Effector memory CD4-positive, alpha-beta T cell (primary cell): ENCODE measurements around the gene CSH2.
"Not testable (repeated sequence)": the region's sequence is repeated elsewhere in the genome, so short reads cannot be mapped to it uniquely, and the experiment has no call there.

Experiments used
- DNase-seq, 3 donors: peaks; one replicate each; pipeline ENCODE4 v3.0.0-alpha.2; 2020
- H3K27ac ChIP-seq: 2 replicates; pipeline ENCODE4 v1.7.0; 2013; ENCODE audit warnings: mild to moderate bottlenecking, low read length, moderate library complexity; ENCODE audit not compliant: insufficient read depth, poor library complexity, severe bottlenecking
- H3K27me3 ChIP-seq: replicated peaks from 2 replicates; pipeline ENCODE4 v1.7.0; 2013; ENCODE audit warnings: mild to moderate bottlenecking, low read length; ENCODE audit not compliant: insufficient read depth, control insufficient read depth, poor library complexity, severe bottlenecking
- H3K36me3 ChIP-seq: 2 replicates; pipeline ENCODE4 v1.7.0; 2013; ENCODE audit warnings: mild to moderate bottlenecking, low read length, moderate library complexity; ENCODE audit not compliant: control insufficient read depth, insufficient read depth
- H3K4me1 ChIP-seq: 2 replicates; pipeline ENCODE4 v1.7.0; 2013; ENCODE audit warnings: low read length, mild to moderate bottlenecking; ENCODE audit not compliant: control insufficient read depth, insufficient read depth, poor library complexity, severe bottlenecking
- H3K4me3 ChIP-seq: 2 replicates; pipeline ENCODE4 v1.7.0; 2013; ENCODE audit warnings: low read length, low read depth, mild to moderate bottlenecking; ENCODE audit not compliant: insufficient read depth, poor library complexity, severe bottlenecking
- H3K9me3 ChIP-seq: 2 replicates; pipeline ENCODE4 v1.7.0; 2013; ENCODE audit warnings: mild to moderate bottlenecking, low read length, moderate library complexity; ENCODE audit not compliant: control insufficient read depth

CSH2 gene

DNA sequence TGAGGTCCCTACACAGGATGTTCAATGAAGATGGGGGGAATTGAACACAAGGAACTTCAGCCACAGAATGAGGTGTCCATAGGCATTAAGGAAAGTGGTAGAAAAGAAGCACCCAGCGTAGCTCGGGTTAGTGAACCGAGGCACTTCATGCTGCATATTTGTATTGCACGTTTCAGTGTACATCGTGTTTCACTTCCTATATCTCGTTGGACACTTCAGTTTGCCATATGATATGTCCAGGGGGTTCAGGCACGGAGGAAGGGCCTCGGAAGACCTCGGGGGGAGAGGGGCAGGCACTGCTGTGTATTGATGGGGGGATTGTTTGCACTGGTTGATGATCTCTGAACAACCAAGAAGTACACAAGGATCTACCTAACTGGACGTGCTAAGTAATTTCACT lies 42.3 kb upstream of the CSH2 start:
- DNase-seq, H3K36me3 ChIP-seq, H3K27ac ChIP-seq, H3K27me3 ChIP-seq, H3K4me3 ChIP-seq, H3K9me3 ChIP-seq, H3K4me1 ChIP-seq: not testable (repeated sequence)

DNA sequence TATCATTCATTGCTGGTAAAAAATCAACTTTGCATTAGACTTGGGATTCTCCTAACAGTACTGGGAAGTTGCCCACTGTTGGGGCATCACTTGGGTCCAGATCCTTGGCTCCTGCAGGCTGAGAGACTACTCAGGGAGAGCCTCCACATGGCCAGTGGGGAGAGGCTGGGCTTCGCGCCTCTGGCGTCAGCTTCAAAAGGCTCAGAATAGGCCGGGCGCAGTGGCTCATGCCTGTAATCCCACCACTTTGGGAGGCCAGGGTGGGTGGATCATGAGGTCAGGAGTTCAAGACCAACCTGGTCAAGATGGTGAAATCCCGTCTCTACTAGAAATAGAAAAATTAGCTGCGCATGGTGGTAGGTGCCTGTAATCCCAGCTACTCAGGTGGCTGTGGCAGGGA lies 41.0 kb upstream of the CSH2 start:
- Histone ChIP-seq H3K27ac (no peak overlapping the region), H3K36me3 (no peaks in the 10 kb centered on the region), H3K9me3 (no peaks in the 10 kb centered on the region), H3K4me3 (no peak overlapping the region), H3K4me1 (peaks cover 7% of the 10 kb centered on the region), H3K27me3 (no peaks in the 10 kb centered on the region)
- DNase-seq = no peak

DNA sequence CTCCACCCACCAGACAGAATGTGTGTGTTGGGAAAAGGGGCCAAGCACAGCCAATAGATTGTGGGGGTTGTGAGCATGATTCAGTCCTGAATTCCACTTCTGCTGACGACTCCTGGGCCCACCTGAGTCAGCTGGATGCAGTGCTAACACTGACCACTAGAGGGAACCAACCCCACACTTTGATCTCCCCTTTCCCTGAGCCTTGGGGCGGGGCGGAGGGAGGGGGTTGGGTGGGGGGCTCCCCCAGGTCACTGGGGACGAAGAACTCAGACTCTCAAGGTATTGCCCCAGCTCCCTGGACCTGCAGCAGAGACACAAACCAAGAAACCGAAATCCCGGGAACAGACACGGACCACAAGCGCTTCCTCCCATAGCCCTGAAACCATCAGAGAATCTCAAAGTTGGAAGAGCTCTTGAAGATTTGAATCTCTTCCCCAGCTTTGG lies 38.2 kb upstream of the CSH2 start:
- Histone ChIP-seq H3K4me3 (no peak overlapping the region), H3K9me3 (no peaks in the 10 kb centered on the region), H3K27ac (no peak overlapping the region), H3K36me3 (no peaks in the 10 kb centered on the region), H3K4me1 (no peaks in the 10 kb centered on the region), H3K27me3 (no peaks in the 10 kb centered on the region)
- peak; percentile 27 to 50 (median 36) for DNase-seq

DNA sequence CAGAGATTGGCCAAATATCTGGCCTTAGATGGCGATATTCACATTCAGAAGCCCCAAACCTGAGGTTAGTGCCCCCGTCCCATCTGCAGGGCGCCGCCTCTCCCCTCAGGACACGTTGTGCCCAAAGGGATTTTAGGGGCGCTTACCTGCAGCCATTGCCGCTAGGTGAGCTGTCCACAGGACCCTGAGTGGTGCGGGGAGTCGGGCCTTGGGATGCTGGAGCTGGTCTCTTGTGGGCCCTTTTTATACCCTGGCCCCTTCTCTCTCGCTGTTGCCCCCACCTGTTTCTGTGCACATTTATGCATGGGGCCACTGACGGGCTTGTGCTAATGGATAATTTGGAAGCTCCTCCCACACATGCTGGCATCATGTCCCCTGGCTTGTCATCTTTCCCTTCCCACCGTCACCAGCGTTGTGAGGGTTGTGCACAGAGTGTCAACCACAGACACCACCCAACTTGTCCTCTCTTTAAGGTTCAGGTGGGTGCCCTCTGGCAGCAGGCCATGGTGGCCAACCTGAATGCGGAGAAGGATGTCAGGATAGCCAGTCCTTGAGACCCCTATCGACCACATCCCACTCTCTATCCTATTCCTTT lies 37.7 kb upstream of the CSH2 start, which contains the start of gene CSHL1:
Gene CSHL1, minus strand, starts transcription at position 218 of the 595 bp plus-strand sequence. Its CDS starts 62 bp downstream, at position 156.
- Histone ChIP-seq H3K27ac (no peak within 1 kb of the TSS), H3K4me1 (no peaks in the 10 kb centered on the region), H3K9me3 (no peaks in the 10 kb centered on the region), H3K36me3 (no peaks in the 10 kb centered on the region), H3K4me3 (no peak within 1 kb of the TSS), H3K27me3 (no peaks in the 10 kb centered on the region)
- DNase-seq = no peak

DNA sequence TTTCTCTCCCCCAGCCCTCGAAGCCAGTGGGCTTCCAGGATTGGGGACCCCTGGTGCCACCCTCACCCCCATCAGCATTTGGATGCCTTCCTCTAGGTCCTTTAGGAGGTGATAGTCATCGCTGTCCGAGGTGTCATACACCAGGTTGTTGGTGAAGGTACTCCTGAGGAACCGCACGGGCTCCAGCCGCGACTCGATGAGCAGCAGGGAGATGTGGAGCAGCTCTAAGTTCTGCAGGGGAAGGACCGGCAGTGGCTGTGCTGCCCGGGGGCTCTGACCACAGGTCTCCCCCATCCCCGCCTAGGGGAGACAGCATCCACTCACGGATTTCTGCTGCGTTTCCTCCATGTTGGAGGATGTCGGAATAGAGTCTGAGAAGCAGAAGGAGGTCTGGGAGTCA lies 36.6 kb upstream of the CSH2 start:
- Histone ChIP-seq H3K27me3 (no peaks in the 10 kb centered on the region), H3K27ac (no peak overlapping the region), H3K4me3 (no peak overlapping the region), H3K4me1 (no peaks in the 10 kb centered on the region), H3K9me3 (no peaks in the 10 kb centered on the region), H3K36me3 (no peaks in the 10 kb centered on the region)
- DNase-seq = no peak

DNA sequence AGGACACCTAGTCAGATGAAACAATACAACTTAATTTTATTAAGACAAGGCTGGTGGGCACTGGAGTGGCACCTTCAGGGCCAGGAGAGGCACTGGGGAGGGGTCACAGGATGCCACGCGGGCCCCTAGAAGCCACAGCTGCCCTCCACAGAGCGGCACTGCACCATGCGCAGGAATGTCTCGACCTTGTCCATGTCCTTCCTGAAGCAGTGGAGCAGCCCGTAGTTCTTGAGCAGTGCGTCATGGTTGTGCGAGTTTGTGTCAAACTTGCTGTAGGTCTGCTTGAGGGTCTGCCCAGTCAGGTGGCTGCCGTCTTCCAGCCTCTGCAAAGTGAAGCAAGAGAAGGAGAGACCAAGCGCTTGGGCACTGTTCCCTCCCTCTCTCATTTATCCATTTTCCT lies 36.1 kb upstream of the CSH2 start:
- not testable (repeated sequence) for H3K4me3 ChIP-seq, H3K27ac ChIP-seq, DNase-seq, H3K36me3 ChIP-seq, H3K9me3 ChIP-seq, H3K4me1 ChIP-seq, H3K27me3 ChIP-seq

DNA sequence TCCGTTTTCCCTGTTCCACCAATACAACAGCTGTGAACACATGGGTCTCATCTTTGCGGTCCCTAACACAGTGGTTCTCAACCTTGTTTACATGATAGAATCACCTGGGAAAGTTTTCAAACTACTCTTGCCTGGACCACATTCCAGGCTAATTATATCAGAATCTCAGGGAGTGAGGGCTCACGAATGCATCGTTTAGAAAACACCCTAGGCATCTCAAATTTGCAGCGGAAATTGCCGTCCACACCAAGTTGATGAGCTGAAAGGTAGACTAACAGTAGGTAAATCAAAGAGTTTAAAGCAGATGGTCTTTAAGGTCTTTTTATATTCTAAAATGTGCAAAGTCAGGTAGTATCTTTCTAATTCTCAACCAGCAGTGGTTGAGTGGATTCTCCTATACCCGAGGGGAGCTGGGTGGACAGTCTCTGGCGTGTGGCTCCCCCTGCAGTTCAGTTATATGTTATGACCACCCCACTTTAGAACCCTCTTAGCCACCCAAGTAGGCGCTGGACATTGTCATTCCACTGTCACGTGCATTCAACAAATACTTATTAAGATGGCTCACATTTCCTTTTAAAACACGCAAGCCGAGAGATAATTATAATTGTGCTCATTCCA lies 33.8 kb upstream of the CSH2 start:
- not testable (repeated sequence) for H3K9me3 ChIP-seq, H3K27ac ChIP-seq, H3K4me1 ChIP-seq, H3K27me3 ChIP-seq, H3K36me3 ChIP-seq, DNase-seq, H3K4me3 ChIP-seq

- not testable (repeated sequence) for DNase-seq, H3K9me3 ChIP-seq, H3K27ac ChIP-seq, H3K4me1 ChIP-seq, H3K4me3 ChIP-seq, H3K27me3 ChIP-seq, H3K36me3 ChIP-seq
These were observed 31.3 kb upstream of the CSH2 start for GRCh38 chr17:63904796-63905195.

DNA sequence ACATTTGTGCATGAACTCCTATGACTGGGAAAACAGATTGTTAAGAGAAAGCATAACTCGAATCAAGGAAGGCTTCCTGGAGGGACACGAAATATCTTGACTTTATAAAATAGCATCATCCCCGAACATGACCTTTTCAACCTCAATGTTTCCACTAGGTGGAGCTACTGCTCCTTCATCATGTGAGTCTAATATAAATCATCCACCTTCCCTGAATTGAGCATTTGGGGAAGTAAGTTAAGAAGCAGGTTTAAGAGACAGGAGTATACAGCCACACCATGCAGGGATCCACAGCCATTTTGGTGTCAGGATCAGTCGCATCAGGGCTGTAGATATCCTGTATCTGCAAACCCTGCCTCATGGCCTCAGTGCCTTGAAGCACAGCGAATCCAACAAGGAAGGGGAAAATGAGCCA lies 30.3 kb upstream of the CSH2 start:
- H3K27ac ChIP-seq, H3K4me3 ChIP-seq, H3K27me3 ChIP-seq, H3K36me3 ChIP-seq, H3K9me3 ChIP-seq, H3K4me1 ChIP-seq, DNase-seq: not testable (repeated sequence)

DNA sequence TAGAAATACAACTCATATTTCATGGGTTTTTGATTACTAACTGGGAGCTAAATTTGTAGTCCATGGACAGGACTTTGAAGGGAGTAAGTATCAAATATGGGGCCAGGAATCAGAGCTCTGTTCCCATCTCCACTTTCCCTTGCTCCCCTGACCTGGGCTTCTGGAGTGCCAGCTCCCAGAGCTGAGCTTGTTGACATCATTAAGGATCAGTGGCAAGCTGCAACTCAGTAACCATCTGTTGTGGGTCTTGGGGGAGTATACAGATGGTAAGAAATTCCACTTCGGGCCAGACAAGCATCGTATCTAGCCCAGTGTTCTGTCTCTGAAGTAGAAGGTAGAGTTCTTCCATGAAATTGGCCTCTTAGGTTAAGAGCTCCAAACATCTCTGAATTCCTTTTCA lies 28.5 kb upstream of the CSH2 start:
- not testable (repeated sequence) for H3K9me3 ChIP-seq, H3K36me3 ChIP-seq

More for the DNA sequence above, 28.5 kb upstream of the CSH2 start:
- not testable (repeated sequence) for DNase-seq, H3K27me3 ChIP-seq, H3K4me3 ChIP-seq, H3K4me1 ChIP-seq, H3K27ac ChIP-seq
